ENCODE results near the gene RUNX2. TPM values are rescaled to one million over a fixed set of nuclear protein-coding genes. Genes with fewer than 3 reads are reported as not detected.

Gene RUNX2
- total and polyA plus RNA-seq, 2 donors (not counting 1 experiment from before 2014, with no cell fraction given) = 1.3 to 2.4 TPM

DNA sequence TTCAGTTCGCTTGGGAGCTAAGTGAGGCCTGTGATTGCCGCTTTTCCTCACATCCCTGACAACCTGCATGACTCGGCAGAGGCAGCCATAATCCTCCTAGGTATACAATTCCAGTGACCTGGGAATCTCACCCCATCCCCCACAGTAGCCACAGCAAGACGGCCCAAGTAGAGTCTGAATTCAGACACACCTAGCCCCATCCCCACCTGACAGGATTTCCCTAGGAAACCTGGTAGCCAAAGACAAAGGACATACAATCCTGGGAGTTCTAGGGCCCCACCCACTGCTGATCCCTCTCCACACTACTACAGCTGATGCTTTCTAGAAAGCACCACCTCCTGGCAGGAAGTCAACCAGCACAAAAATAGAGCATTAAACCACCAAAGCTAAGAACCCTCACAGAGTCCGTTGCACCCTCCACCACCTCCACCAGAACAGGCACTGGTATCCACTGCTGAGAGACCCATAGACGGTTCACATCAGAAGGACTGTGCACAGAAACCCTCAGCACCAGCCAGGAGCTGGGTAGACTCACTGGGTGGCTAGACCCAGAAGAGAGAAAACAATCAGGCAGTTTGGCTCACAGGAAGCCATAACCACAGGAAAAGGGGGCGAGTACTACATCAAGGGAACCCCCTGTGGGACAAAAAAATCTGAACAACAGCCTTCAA, 17.9 kb upstream of the RUNX2 start:
- Histone ChIP-seq H3K9ac (ENCODE audit: low read length) (peak overlapping the region; percentile 31), H3K27ac (ENCODE audit: low read length in 2 of 2) (no peak overlapping the region), H3K79me2 (ENCODE audit: control insufficient read depth, insufficient read depth, low read length) (no peaks in the 10 kb centered on the region), H3K4me2 (replicated peaks; ENCODE audit: low read depth, low read length, poor library complexity, severe bottlenecking) (peak overlapping the region; percentile 58), H3K27me3 (replicated peaks in 1 of 4; ENCODE audit: control extremely low read depth in 1 of 4, control insufficient read depth in 3 of 4, insufficient read depth in 4 of 4, low read length in 3 of 4) (no peaks in the 10 kb centered on the region), H2AFZ (ENCODE audit: insufficient read depth, low read depth, low read length, poor library complexity, severe bottlenecking) (peak overlapping the region; percentile 63), H3K9me3 (ENCODE audit: control extremely low read depth in 1 of 3, control insufficient read depth in 2 of 3, insufficient read depth in 1 of 3, low read length in 2 of 3) (peaks cover 0 to 13% (median 0%) of the 10 kb centered on the region in 3 donors), H3K4me1 (ENCODE audit: control insufficient read depth in 2 of 2, insufficient read depth in 2 of 2, low read length in 2 of 2) (peaks cover 15 to 18% of the 10 kb centered on the region in 2 donors), H3K4me3 (ENCODE audit: control extremely low read depth in 1 of 5, extremely low read depth in 1 of 5, insufficient read depth in 1 of 5, low read depth in 2 of 5, low read length in 4 of 5) (peak overlapping the region in 2 of 5 experiments; percentile 14 to 23), H3K36me3 (replicated peaks in 1 of 2; ENCODE audit: control extremely low read depth in 1 of 2, control insufficient read depth in 1 of 2, extremely low read depth in 1 of 2, insufficient read depth in 2 of 2, low read length in 1 of 2) (no peaks in the 10 kb centered on the region), H4K20me1 (ENCODE audit: control insufficient read depth, insufficient read depth, low read length, poor library complexity, severe bottlenecking) (no peaks in the 10 kb centered on the region)
- peak overlapping the region; percentile 56 for H3K4me3 Mint-ChIP-seq
- peaks cover 11% of the 10 kb centered on the region for H3K9me3 Mint-ChIP-seq (ENCODE audit: insufficient read depth)
- WGBS (ENCODE audit: insufficient coverage) = 36% methylated on average over 7 of the region's 7 CpGs
- intact Hi-C loops (cut with micrococcal nuclease) = no loop called here
- H3K27me3 Mint-ChIP-seq = no peaks in the 10 kb centered on the region
- peak; percentile 12 for DNase-seq
- ChIA-PET POLR2A (no interaction called here), CTCF (no interaction called here)
- no peak for ATAC-seq (ENCODE audit: low read depth)
- TF ChIP-seq, protein P1, sequence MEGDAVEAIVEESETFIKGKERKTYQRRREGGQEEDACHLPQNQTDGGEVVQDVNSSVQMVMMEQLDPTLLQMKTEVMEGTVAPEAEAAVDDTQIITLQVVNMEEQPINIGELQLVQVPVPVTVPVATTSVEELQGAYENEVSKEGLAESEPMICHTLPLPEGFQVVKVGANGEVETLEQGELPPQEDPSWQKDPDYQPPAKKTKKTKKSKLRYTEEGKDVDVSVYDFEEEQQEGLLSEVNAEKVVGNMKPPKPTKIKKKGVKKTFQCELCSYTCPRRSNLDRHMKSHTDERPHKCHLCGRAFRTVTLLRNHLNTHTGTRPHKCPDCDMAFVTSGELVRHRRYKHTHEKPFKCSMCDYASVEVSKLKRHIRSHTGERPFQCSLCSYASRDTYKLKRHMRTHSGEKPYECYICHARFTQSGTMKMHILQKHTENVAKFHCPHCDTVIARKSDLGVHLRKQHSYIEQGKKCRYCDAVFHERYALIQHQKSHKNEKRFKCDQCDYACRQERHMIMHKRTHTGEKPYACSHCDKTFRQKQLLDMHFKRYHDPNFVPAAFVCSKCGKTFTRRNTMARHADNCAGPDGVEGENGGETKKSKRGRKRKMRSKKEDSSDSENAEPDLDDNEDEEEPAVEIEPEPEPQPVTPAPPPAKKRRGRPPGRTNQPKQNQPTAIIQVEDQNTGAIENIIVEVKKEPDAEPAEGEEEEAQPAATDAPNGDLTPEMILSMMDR (IDR thresholded peaks at IDR 0.05) = no peak
- TF ChIP-seq EZH2 (IDR thresholded peaks at IDR 0.05; ENCODE audit: borderline replicate concordance, insufficient read depth, low read depth, low read length, poor library complexity, severe bottlenecking) = no peak
- peaks cover 31% of the 10 kb centered on the region for H3K4me1 Mint-ChIP-seq
- no peak overlapping the region for H3K27ac Mint-ChIP-seq

DNA sequence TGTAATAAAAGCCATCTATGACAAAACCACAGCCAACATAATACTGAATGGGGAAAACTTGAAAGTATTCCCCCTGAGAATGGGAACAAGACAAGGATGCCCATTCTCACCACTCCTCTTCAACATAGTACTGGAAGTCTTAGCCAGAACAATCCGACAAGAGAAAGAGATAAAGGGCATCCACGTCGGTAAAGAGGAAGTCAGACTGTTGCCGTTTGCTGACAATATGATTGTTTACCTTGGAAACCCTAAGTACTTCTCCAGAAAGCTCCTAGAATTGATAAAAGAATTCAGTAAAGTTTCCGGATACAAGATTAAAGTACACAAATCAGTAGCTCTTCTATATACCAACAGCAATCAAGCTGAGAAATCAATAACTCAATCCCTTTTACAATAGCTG, 14.0 kb upstream of the RUNX2 start:
- no peaks in the 10 kb centered on the region for H4K20me1 ChIP-seq (ENCODE audit: control insufficient read depth, insufficient read depth, low read length, poor library complexity, severe bottlenecking)
- H3K27me3 ChIP-seq (replicated peaks in 1 of 4; ENCODE audit: control extremely low read depth in 1 of 4, control insufficient read depth in 3 of 4, insufficient read depth in 4 of 4, low read length in 3 of 4) = no peaks in the 10 kb centered on the region
- H3K9me3 ChIP-seq (ENCODE audit: control extremely low read depth in 1 of 3, control insufficient read depth in 2 of 3, insufficient read depth in 1 of 3, low read length in 2 of 3) = peaks cover 0 to 4% (median 0%) of the 10 kb centered on the region in 3 donors
- H3K4me1 Mint-ChIP-seq = peaks cover 31% of the 10 kb centered on the region
- H3K9me3 Mint-ChIP-seq (ENCODE audit: insufficient read depth) = no peaks in the 10 kb centered on the region
- H3K79me2 ChIP-seq (ENCODE audit: control insufficient read depth, insufficient read depth, low read length) = no peaks in the 10 kb centered on the region
- H3K36me3 ChIP-seq (replicated peaks in 1 of 2; ENCODE audit: control extremely low read depth in 1 of 2, control insufficient read depth in 1 of 2, extremely low read depth in 1 of 2, insufficient read depth in 2 of 2, low read length in 1 of 2) = no peaks in the 10 kb centered on the region
- WGBS (ENCODE audit: insufficient coverage) = no CpG with 5 or more reads among the region's 5 CpGs
- H3K4me3 Mint-ChIP-seq = no peak overlapping the region
- H3K4me1 ChIP-seq (ENCODE audit: control insufficient read depth in 2 of 2, insufficient read depth in 2 of 2, low read length in 2 of 2) = peaks cover 15 to 18% of the 10 kb centered on the region in 2 donors
- intact Hi-C loops (cut with micrococcal nuclease) = no loop called here
- ATAC-seq (ENCODE audit: low read depth) = no peak
- ChIA-PET CTCF (no interaction called here), POLR2A (no interaction called here)
- no peak overlapping the region for H2AFZ ChIP-seq (ENCODE audit: insufficient read depth, low read depth, low read length, poor library complexity, severe bottlenecking)
- H3K4me3 ChIP-seq (ENCODE audit: control extremely low read depth in 1 of 5, extremely low read depth in 1 of 5, insufficient read depth in 1 of 5, low read depth in 2 of 5, low read length in 4 of 5) = no peak overlapping the region
- DNase-seq = no peak
- H3K27ac ChIP-seq (ENCODE audit: low read length in 2 of 2) = no peak overlapping the region
- no peak for TF ChIP-seq EZH2 (IDR thresholded peaks at IDR 0.05; ENCODE audit: borderline replicate concordance, insufficient read depth, low read depth, low read length, poor library complexity, severe bottlenecking)
- TF ChIP-seq, protein P1 (IDR thresholded peaks at IDR 0.05) = no peak
- H3K27ac Mint-ChIP-seq = no peak overlapping the region
- H3K9ac ChIP-seq (ENCODE audit: low read length) = no peak overlapping the region
- H3K27me3 Mint-ChIP-seq = no peaks in the 10 kb centered on the region
- H3K4me2 ChIP-seq (replicated peaks; ENCODE audit: low read depth, low read length, poor library complexity, severe bottlenecking) = no peak overlapping the region
